ENCODE measurements around the gene FBXL22. TPM values are rescaled to one million over a fixed set of nuclear protein-coding genes. Genes with fewer than 3 reads are reported as not detected.
A peak's percentile ranks its signal among the peaks of the same experiment; 100 is the strongest.

FBXL22 gene
- total RNA-seq, 1 experiment from 2014 or later: 0.46 TPM

DNA sequence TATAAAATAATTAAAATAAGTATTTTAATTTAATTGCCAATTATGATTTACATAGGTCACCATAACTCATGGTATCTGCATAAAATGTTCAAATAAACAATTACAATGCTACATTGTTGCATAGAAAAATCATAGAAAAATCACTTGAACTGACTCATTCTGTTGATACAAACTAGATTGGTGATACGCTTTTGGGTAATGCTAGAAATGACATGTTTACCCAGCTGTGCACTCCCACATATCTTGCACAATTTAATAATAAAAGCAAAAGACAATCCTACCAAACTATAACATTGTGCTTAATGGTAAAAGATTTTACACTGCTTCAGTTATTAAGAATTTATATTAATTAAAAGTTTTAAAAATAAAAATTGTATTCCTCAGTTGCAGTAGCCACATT, 45.8 kb upstream of the FBXL22 start:
- no peak overlapping the region for H3K27ac Mint-ChIP-seq
- no peaks in the 10 kb centered on the region for H3K36me3 Mint-ChIP-seq
- ATAC-seq (no peak), DNase-seq (ENCODE audit: low spot score) (no peak)
- TF ChIP-seq, protein P1, sequence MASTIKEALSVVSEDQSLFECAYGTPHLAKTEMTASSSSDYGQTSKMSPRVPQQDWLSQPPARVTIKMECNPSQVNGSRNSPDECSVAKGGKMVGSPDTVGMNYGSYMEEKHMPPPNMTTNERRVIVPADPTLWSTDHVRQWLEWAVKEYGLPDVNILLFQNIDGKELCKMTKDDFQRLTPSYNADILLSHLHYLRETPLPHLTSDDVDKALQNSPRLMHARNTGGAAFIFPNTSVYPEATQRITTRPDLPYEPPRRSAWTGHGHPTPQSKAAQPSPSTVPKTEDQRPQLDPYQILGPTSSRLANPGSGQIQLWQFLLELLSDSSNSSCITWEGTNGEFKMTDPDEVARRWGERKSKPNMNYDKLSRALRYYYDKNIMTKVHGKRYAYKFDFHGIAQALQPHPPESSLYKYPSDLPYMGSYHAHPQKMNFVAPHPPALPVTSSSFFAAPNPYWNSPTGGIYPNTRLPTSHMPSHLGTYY (CRISPR knock-in tag; IDR thresholded peaks at IDR 0.05): no peak
- TF ChIP-seq HMGA2 (CRISPR knock-in tag; IDR thresholded peaks at IDR 0.05): peak; percentile 32; the same call in 1 of the 2 replicates
- no peak overlapping the region for H3K4me3 Mint-ChIP-seq
- POLR2A ChIA-PET: no interaction called here
- H3K4me1 Mint-ChIP-seq: peaks cover 33% of the 10 kb centered on the region
- no peaks in the 10 kb centered on the region for H3K27me3 Mint-ChIP-seq (ENCODE audit: low read depth)
- no peaks in the 10 kb centered on the region for H3K9me3 Mint-ChIP-seq
- CTCF ChIA-PET: no interaction called here

DNA sequence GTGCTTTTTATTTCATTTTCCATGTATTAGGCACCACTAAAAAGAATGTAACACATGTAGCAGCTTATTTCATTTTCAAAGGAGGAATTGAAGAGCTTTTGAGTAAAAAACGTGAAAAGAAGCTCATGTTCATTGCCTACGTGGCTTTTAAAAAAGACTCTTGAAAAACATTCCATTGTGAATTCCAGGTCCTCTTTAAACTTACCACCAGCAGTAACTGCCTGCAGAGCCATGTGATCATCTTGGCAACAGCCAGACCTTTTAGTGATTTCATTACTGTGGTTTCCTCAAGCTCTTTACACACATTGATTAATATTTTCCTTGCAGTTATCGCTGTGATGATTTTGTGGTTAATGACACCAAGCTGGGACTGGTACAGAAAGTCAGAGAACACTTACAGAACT, 43.8 kb upstream of the FBXL22 start:
- CTCF ChIA-PET: interaction anchor here (0.6 to 2.1 kb wide), 8 partner anchors 15 to 600 kb away, joined by 3 to 11 read pairs (median 4); no protein-coding TSS in a partner anchor
- TF ChIP-seq TP53 (CRISPR knock-in tag; IDR thresholded peaks at IDR 0.05): no peak
- TF ChIP-seq, protein P2, sequence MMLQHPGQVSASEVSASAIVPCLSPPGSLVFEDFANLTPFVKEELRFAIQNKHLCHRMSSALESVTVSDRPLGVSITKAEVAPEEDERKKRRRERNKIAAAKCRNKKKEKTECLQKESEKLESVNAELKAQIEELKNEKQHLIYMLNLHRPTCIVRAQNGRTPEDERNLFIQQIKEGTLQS (CRISPR knock-in tag; conservative IDR thresholded peaks at IDR 0.05): no peak
- TF ChIP-seq, protein P3, sequence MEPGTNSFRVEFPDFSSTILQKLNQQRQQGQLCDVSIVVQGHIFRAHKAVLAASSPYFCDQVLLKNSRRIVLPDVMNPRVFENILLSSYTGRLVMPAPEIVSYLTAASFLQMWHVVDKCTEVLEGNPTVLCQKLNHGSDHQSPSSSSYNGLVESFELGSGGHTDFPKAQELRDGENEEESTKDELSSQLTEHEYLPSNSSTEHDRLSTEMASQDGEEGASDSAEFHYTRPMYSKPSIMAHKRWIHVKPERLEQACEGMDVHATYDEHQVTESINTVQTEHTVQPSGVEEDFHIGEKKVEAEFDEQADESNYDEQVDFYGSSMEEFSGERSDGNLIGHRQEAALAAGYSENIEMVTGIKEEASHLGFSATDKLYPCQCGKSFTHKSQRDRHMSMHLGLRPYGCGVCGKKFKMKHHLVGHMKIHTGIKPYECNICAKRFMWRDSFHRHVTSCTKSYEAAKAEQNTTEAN (CRISPR knock-in tag; IDR thresholded peaks at IDR 0.05): no peak
- TF ChIP-seq, protein P4, sequence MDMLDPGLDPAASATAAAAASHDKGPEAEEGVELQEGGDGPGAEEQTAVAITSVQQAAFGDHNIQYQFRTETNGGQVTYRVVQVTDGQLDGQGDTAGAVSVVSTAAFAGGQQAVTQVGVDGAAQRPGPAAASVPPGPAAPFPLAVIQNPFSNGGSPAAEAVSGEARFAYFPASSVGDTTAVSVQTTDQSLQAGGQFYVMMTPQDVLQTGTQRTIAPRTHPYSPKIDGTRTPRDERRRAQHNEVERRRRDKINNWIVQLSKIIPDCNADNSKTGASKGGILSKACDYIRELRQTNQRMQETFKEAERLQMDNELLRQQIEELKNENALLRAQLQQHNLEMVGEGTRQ (CRISPR knock-in tag; IDR thresholded peaks at IDR 0.05): peak; percentile 64
- no peak for TF ChIP-seq MYBL2 (CRISPR knock-in tag; IDR thresholded peaks at IDR 0.05)
- TF ChIP-seq, protein P5, sequence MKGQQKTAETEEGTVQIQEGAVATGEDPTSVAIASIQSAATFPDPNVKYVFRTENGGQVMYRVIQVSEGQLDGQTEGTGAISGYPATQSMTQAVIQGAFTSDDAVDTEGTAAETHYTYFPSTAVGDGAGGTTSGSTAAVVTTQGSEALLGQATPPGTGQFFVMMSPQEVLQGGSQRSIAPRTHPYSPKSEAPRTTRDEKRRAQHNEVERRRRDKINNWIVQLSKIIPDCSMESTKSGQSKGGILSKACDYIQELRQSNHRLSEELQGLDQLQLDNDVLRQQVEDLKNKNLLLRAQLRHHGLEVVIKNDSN (CRISPR knock-in tag; IDR thresholded peaks at IDR 0.05): peak; percentile 69; the same call in 1 of the 2 replicates
- no peak for TF ChIP-seq ETV6 (CRISPR knock-in tag; IDR thresholded peaks at IDR 0.05)
- peak overlapping the region; percentile 96 for H3K27ac Mint-ChIP-seq
- POLR2A ChIA-PET: no interaction called here
- DNase-seq (ENCODE audit: low spot score): no peak
- peak; percentile 76 for ATAC-seq
- H3K36me3 Mint-ChIP-seq: no peaks in the 10 kb centered on the region; the same call in none of the 2 replicates
- H3K4me3 Mint-ChIP-seq: peak overlapping the region; percentile 39
- no peaks in the 10 kb centered on the region for H3K27me3 Mint-ChIP-seq (ENCODE audit: low read depth)
- H3K4me1 Mint-ChIP-seq: peaks cover 43% of the 10 kb centered on the region
- no peaks in the 10 kb centered on the region for H3K9me3 Mint-ChIP-seq

DNA sequence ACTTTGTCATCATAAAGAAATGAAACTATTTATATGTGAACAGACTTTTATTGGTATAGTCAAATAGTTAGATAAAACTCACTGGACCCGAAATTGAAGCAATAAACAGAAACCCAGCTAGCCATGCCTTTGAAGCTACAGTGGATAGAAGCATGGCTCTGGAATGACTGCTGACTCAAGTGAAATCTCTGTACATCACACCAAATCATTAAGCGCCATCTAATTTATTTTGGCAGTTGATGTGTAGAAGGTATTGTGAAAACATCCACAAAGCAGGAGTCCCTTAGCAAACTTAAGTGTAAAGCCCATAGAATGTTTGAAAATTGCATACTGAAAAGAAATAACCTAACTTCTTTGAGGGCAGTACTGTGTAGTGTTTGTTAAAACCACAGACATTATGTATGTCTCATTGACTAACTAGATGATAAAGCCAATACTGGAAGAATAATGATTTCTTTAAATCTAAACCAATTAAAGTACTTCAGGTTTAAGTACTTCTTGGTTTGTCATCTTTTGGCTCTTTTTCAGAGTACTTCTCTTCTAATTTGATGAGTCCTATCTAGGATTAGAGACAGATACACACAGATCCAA, 42.8 kb upstream of the FBXL22 start:
- ChIA-PET CTCF (interaction anchor here (2.1 kb wide), 1 partner anchor 23 kb away, joined by 11 read pairs; no protein-coding TSS in a partner anchor), POLR2A (no interaction called here)
- H3K9me3 Mint-ChIP-seq: no peaks in the 10 kb centered on the region
- no peak overlapping the region for H3K27ac Mint-ChIP-seq
- H3K36me3 Mint-ChIP-seq: no peaks in the 10 kb centered on the region; the same call in none of the 2 replicates
- no peaks in the 10 kb centered on the region for H3K27me3 Mint-ChIP-seq (ENCODE audit: low read depth)
- H3K4me1 Mint-ChIP-seq: peaks cover 51% of the 10 kb centered on the region
- no peak for DNase-seq (ENCODE audit: low spot score)
- ATAC-seq: no peak
- H3K4me3 Mint-ChIP-seq: no peak overlapping the region
- TF ChIP-seq, protein P5 (CRISPR knock-in tag; IDR thresholded peaks at IDR 0.05): no peak
- TF ChIP-seq CBFB (CRISPR knock-in tag; IDR thresholded peaks at IDR 0.05; ENCODE audit: low read depth): no peak
- TF ChIP-seq, protein P6, sequence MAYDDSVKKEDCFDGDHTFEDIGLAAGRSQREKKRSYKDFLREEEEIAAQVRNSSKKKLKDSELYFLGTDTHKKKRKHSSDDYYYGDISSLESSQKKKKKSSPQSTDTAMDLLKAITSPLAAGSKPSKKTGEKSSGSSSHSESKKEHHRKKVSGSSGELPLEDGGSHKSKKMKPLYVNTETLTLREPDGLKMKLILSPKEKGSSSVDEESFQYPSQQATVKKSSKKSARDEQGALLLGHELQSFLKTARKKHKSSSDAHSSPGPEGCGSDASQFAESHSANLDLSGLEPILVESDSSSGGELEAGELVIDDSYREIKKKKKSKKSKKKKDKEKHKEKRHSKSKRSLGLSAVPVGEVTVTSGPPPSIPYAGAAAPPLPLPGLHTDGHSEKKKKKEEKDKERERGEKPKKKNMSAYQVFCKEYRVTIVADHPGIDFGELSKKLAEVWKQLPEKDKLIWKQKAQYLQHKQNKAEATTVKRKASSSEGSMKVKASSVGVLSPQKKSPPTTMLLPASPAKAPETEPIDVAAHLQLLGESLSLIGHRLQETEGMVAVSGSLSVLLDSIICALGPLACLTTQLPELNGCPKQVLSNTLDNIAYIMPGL (CRISPR knock-in tag; IDR thresholded peaks at IDR 0.05): no peak
- TF ChIP-seq GABPB1 (CRISPR knock-in tag; IDR thresholded peaks at IDR 0.05): no peak
- TF ChIP-seq CREB1 (CRISPR knock-in tag; IDR thresholded peaks at IDR 0.05): no peak
- TF ChIP-seq, protein P7, sequence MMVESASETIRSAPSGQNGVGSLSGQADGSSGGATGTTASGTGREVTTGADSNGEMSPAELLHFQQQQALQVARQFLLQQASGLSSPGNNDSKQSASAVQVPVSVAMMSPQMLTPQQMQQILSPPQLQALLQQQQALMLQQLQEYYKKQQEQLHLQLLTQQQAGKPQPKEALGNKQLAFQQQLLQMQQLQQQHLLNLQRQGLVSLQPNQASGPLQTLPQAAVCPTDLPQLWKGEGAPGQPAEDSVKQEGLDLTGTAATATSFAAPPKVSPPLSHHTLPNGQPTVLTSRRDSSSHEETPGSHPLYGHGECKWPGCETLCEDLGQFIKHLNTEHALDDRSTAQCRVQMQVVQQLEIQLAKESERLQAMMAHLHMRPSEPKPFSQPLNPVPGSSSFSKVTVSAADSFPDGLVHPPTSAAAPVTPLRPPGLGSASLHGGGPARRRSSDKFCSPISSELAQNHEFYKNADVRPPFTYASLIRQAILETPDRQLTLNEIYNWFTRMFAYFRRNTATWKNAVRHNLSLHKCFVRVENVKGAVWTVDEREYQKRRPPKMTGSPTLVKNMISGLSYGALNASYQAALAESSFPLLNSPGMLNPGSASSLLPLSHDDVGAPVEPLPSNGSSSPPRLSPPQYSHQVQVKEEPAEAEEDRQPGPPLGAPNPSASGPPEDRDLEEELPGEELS (CRISPR knock-in tag; IDR thresholded peaks at IDR 0.05): no peak
- TF ChIP-seq, protein P8, sequence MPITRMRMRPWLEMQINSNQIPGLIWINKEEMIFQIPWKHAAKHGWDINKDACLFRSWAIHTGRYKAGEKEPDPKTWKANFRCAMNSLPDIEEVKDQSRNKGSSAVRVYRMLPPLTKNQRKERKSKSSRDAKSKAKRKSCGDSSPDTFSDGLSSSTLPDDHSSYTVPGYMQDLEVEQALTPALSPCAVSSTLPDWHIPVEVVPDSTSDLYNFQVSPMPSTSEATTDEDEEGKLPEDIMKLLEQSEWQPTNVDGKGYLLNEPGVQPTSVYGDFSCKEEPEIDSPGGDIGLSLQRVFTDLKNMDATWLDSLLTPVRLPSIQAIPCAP (CRISPR knock-in tag; IDR thresholded peaks at IDR 0.05): no peak
- TF ChIP-seq, protein P9, sequence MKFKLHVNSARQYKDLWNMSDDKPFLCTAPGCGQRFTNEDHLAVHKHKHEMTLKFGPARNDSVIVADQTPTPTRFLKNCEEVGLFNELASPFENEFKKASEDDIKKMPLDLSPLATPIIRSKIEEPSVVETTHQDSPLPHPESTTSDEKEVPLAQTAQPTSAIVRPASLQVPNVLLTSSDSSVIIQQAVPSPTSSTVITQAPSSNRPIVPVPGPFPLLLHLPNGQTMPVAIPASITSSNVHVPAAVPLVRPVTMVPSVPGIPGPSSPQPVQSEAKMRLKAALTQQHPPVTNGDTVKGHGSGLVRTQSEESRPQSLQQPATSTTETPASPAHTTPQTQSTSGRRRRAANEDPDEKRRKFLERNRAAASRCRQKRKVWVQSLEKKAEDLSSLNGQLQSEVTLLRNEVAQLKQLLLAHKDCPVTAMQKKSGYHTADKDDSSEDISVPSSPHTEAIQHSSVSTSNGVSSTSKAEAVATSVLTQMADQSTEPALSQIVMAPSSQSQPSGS (CRISPR knock-in tag; IDR thresholded peaks at IDR 0.05; ENCODE audit: borderline replicate concordance, low read depth): no peak
- no peak for TF ChIP-seq ZNF671 (CRISPR knock-in tag; IDR thresholded peaks at IDR 0.05)
- no peak for TF ChIP-seq SMAD3 (CRISPR knock-in tag; IDR thresholded peaks at IDR 0.05; ENCODE audit: borderline replicate concordance)
- no peak for TF ChIP-seq NR3C1 (CRISPR knock-in tag; conservative IDR thresholded peaks at IDR 0.05; ENCODE audit: low read depth)
- TF ChIP-seq ZNF219 (CRISPR knock-in tag; IDR thresholded peaks at IDR 0.05; ENCODE audit: borderline replicate concordance): no peak

Data from WTC11 (cell line).